H9 (cell line): ENCODE results near the gene APOL1. TPM values are rescaled to one million over a fixed set of nuclear protein-coding genes. Genes with fewer than 3 reads are reported as not detected.

Source experiments
- DNase-seq: peaks from one replicate; pipeline ENCODE4 v3.0.0-alpha.2; 2017
- H2AFZ ChIP-seq: one replicate; pipeline ENCODE4 v1.6.1; 2013; ENCODE audit warnings: mild to moderate bottlenecking, low read length, control low read depth, moderate library complexity
- H2AK5ac ChIP-seq: 2 replicates; pipeline ENCODE4 v1.6.1; 2013; ENCODE audit warnings: low read length, control low read depth, mixed read lengths; ENCODE audit not compliant: insufficient read length
- H2BK120ac ChIP-seq: one replicate; pipeline ENCODE4 v1.6.1; 2013; ENCODE audit warnings: low read depth, mild to moderate bottlenecking, low read length, control low read depth, inconsistent platforms; ENCODE audit not compliant: poor library complexity, severe bottlenecking
- H2BK12ac ChIP-seq: 2 replicates; pipeline ENCODE4 v1.6.1; 2013; ENCODE audit warnings: low read length, control low read depth, mixed read lengths, low read depth; ENCODE audit not compliant: insufficient read length
- H2BK15ac ChIP-seq: 2 replicates; pipeline ENCODE4 v1.6.1; 2013; ENCODE audit warnings: low read depth, low read length, control low read depth
- H2BK20ac ChIP-seq: one replicate; pipeline ENCODE4 v1.6.1; 2013; ENCODE audit warnings: low read depth, mild to moderate bottlenecking, low read length, control low read depth, inconsistent platforms; ENCODE audit not compliant: poor library complexity, severe bottlenecking
- H2BK5ac ChIP-seq: 2 replicates; pipeline ENCODE4 v1.6.1; 2013; ENCODE audit warnings: low read length, control low read depth, mixed read lengths; ENCODE audit not compliant: insufficient read length
- H3K14ac ChIP-seq: 2 replicates; pipeline ENCODE4 v1.6.1; 2013; ENCODE audit warnings: low read length, control low read depth; ENCODE audit not compliant: insufficient read depth
- H3K18ac ChIP-seq: 2 replicates; pipeline ENCODE4 v1.6.1; 2013; ENCODE audit warnings: low read depth, mild to moderate bottlenecking, mixed read lengths, low read length, control low read depth; ENCODE audit not compliant: insufficient read length
- H3K23ac ChIP-seq: 2 replicates; pipeline ENCODE4 v1.6.1; 2013; ENCODE audit warnings: low read length, control low read depth, mixed read lengths, low read depth; ENCODE audit not compliant: insufficient read length
- H3K23me2 ChIP-seq: 2 replicates; pipeline ENCODE4 v1.6.1; 2013; ENCODE audit warnings: low read depth, mild to moderate bottlenecking, mixed read lengths, low read length, control low read depth; ENCODE audit not compliant: insufficient read length, poor library complexity, severe bottlenecking
- H3K27ac ChIP-seq: 2 replicates; pipeline ENCODE4 v1.5.1; 2013; ENCODE audit warnings: low read length, control low read depth, mixed read lengths, low read depth; ENCODE audit not compliant: insufficient read length
- H3K27me3 ChIP-seq: 2 replicates; pipeline ENCODE4 v1.6.1; 2013; ENCODE audit warnings: low read length, control low read depth, inconsistent platforms; ENCODE audit not compliant: insufficient read depth
- H3K4ac ChIP-seq: 2 replicates; pipeline ENCODE4 v1.6.1; 2013; ENCODE audit warnings: low read depth, mild to moderate bottlenecking, control low read depth, inconsistent platforms, low read length, moderate library complexity
- H3K4me1 ChIP-seq: 2 replicates; pipeline ENCODE4 v1.6.1; 2013; ENCODE audit warnings: low read length, control low read depth, inconsistent platforms; ENCODE audit not compliant: insufficient read depth
- H3K4me2 ChIP-seq: 2 replicates; pipeline ENCODE4 v1.6.1; 2013; ENCODE audit warnings: low read length, control low read depth, mixed read lengths; ENCODE audit not compliant: insufficient read length, insufficient read depth
- H3K56ac ChIP-seq: 2 replicates; pipeline ENCODE4 v1.6.1; 2013; ENCODE audit warnings: low read depth, mild to moderate bottlenecking, mixed read lengths, low read length, control low read depth; ENCODE audit not compliant: insufficient read length
- H3K79me1 ChIP-seq: 2 replicates; pipeline ENCODE4 v1.6.1; 2013; ENCODE audit warnings: low read depth, mild to moderate bottlenecking, moderate library complexity, low read length, control low read depth, inconsistent platforms; ENCODE audit not compliant: insufficient read depth, poor library complexity, severe bottlenecking
- H3K79me2 ChIP-seq: 2 replicates; pipeline ENCODE4 v1.6.1; 2013; ENCODE audit warnings: low read length, control low read depth, inconsistent platforms; ENCODE audit not compliant: insufficient read depth
- H3K9ac ChIP-seq: 2 replicates; pipeline ENCODE4 v1.6.1; 2013; ENCODE audit warnings: low read length, control low read depth, mixed read lengths; ENCODE audit not compliant: insufficient read length; ENCODE audit errors: extremely low read depth
- H3K9me3 ChIP-seq: one replicate; pipeline ENCODE4 v1.6.1; 2013; ENCODE audit warnings: low read depth, low read length, inconsistent platforms; ENCODE audit not compliant: control insufficient read depth
- H3T11ph ChIP-seq: one replicate; pipeline ENCODE4 v1.6.1; 2013; ENCODE audit warnings: mild to moderate bottlenecking, low read length, control low read depth, inconsistent platforms
- H4K20me1 ChIP-seq: one replicate; pipeline ENCODE4 v1.6.1; 2013; ENCODE audit not compliant: control insufficient read depth, insufficient read length, insufficient read depth
- H4K5ac ChIP-seq: 2 replicates; pipeline ENCODE4 v1.6.1; 2013; ENCODE audit warnings: low read depth, mild to moderate bottlenecking, mixed read lengths, low read length, control low read depth; ENCODE audit not compliant: insufficient read length
- H4K8ac ChIP-seq: replicated peaks from 2 replicates; pipeline ENCODE4 v1.6.1; 2013; ENCODE audit warnings: low read length, control low read depth, mixed read lengths, low read depth; ENCODE audit not compliant: insufficient read length
- H4K91ac ChIP-seq: 2 replicates; pipeline ENCODE4 v1.6.1; 2013; ENCODE audit warnings: low read depth, mild to moderate bottlenecking, moderate library complexity, mixed read lengths, low read length, control low read depth; ENCODE audit not compliant: insufficient read length
- H3K27ac Mint-ChIP-seq, 3 experiments: 2 replicates in 2 of 3; 3 replicates in 1 of 3; pipeline ENCODE4 v1.8.0; 2020 to 2021; ENCODE audit warnings: mixed read lengths in 3 of 3, mild to moderate bottlenecking in 1 of 3, moderate library complexity in 1 of 3
- H3K27me3 Mint-ChIP-seq: 2 replicates; pipeline ENCODE4 v1.8.0; 2021; ENCODE audit warnings: low read depth, mild to moderate bottlenecking, moderate library complexity, mixed read lengths
- H3K36me3 Mint-ChIP-seq, 3 experiments: 2 replicates in 2 of 3; 3 replicates in 1 of 3; pipeline ENCODE4 v1.8.0; 2020 to 2021; ENCODE audit warnings: low read depth in 3 of 3, mixed read lengths in 3 of 3; ENCODE audit not compliant: insufficient read depth in 1 of 3
- H3K4me1 Mint-ChIP-seq, 2 experiments: 2 replicates each; pipeline ENCODE4 v1.8.0; 2020; ENCODE audit warnings: mixed read lengths in 2 of 2
- H3K4me3 Mint-ChIP-seq, 2 experiments: 2 replicates in 1 of 2; 3 replicates in 1 of 2; pipeline ENCODE4 v1.8.0; 2020 to 2021; ENCODE audit warnings: mild to moderate bottlenecking in 2 of 2, mixed read lengths in 2 of 2, moderate library complexity in 1 of 2
- H3K9me3 Mint-ChIP-seq, 2 experiments: 2 replicates in 1 of 2; 3 replicates in 1 of 2; pipeline ENCODE4 v1.8.0; 2020; ENCODE audit warnings: mild to moderate bottlenecking in 2 of 2, mixed read lengths in 2 of 2, moderate library complexity in 1 of 2
- CTCF ChIP-seq: fragments of 200-600 bp; sonication (generic); conservative IDR thresholded peaks from 3 replicates; pipeline ENCODE4 v1.8.0; 2021; ENCODE audit warnings: antibody characterized with exemption, mild to moderate bottlenecking
- WGBS: extraction: QIAGEN DNeasy Blood & Tissue Kit; methylation state at CpG from one replicate; pipeline ENCODE4 v1.1.7; 2013; ENCODE audit warnings: missing lambda C conversion rate, low lambda C conversion rate, mixed read lengths; ENCODE audit not compliant: insufficient read length; ENCODE audit errors: extremely low coverage; 5-methylcytosine and 5-hydroxymethylcytosine counted together
- total RNA-seq: library from RNA; stranded (reverse); gene quantifications from 2 replicates; pipeline ENCODE4 v1.2.1, GENCODE V29; 2021

Gene APOL1
- total RNA-seq, 1 experiment from 2014 or later = not detected

GRCh38 chr22:36224245-36224644 is 28.7 kb upstream of the APOL1 start:
- no peaks in the 10 kb centered on the region; a peak in 1 of 5 replicates for H3K9me3 Mint-ChIP-seq
- H3K23me2 ChIP-seq = no peaks in the 10 kb centered on the region
- H3K18ac ChIP-seq = no peak overlapping the region
- H3K4me1 Mint-ChIP-seq = peaks cover 20 to 24% of the 10 kb centered on the region in 2 experiments
- no peak overlapping the region for H2AK5ac ChIP-seq
- no peak overlapping the region for H3K23ac ChIP-seq
- H2BK5ac ChIP-seq = no peak overlapping the region
- no peak overlapping the region for H4K5ac ChIP-seq
- H3K36me3 Mint-ChIP-seq = peaks cover 7 to 30% (median 27%) of the 10 kb centered on the region in 3 experiments
- H2BK120ac ChIP-seq = no peak overlapping the region
- peaks cover 2% of the 10 kb centered on the region; the same call in 1 of the 2 replicates for H3K27me3 Mint-ChIP-seq
- H3K27ac Mint-ChIP-seq = no peak overlapping the region
- H3K27ac ChIP-seq = no peak overlapping the region
- no peak overlapping the region for H3K4ac ChIP-seq
- H3K79me2 ChIP-seq = no peaks in the 10 kb centered on the region
- H4K91ac ChIP-seq = no peak overlapping the region
- no peaks in the 10 kb centered on the region for H3K27me3 ChIP-seq
- H4K20me1 ChIP-seq = no peaks in the 10 kb centered on the region
- no peak overlapping the region for H2AFZ ChIP-seq
- H2BK15ac ChIP-seq = no peak overlapping the region
- H2BK20ac ChIP-seq = no peak overlapping the region
- H3K14ac ChIP-seq = no peak overlapping the region
- TF ChIP-seq CTCF = no peak
- DNase-seq = no peak
- H3K4me3 Mint-ChIP-seq = no peak overlapping the region
- H4K8ac ChIP-seq = no peak overlapping the region
- H3T11ph ChIP-seq = no peak overlapping the region
- no peak overlapping the region for H3K9ac ChIP-seq
- H3K4me1 ChIP-seq = no peaks in the 10 kb centered on the region
- no peak overlapping the region for H2BK12ac ChIP-seq
- no peaks in the 10 kb centered on the region for H3K9me3 ChIP-seq
- H3K79me1 ChIP-seq = no peaks in the 10 kb centered on the region
- H3K56ac ChIP-seq = no peak overlapping the region
- WGBS = no CpG with 5 or more reads among the region's 4 CpGs
- H3K4me2 ChIP-seq = no peak overlapping the region
